A549 (cell line): Measurements from ENCODE around the gene SPIN1. TPM values are rescaled to one million over a fixed set of nuclear protein-coding genes. Genes with fewer than 3 reads are reported as not detected.

Experiments used
- ATAC-seq, 2 experiments: fragments of 200-7000 bp in 1 of 2; fragments of >200 bp in 1 of 2; cut with Nextera tagmentation in 1 of 2; cut with Tn5 transposase in 1 of 2; 3 replicates each; pipeline versions ENCODE4 v1.8.0 to v1.9.1; 2018 to 2020; ENCODE audit warnings: mild to moderate bottlenecking in 1 of 2, moderate library complexity in 1 of 2
- CTCF ChIA-PET: fragments of 300-600 bp; sonication (Branson Sonifier 250); formaldehyde crosslinking; extraction: SDS; loops from one replicate; lab custom pipeline; 2021; ENCODE audit warnings: antibody characterized with exemption, inconsistent platforms; lab: Yijun Ruan, JAX
- POLR2A ChIA-PET: fragments of 350-600 bp; formaldehyde crosslinking; extraction: SDS; loops from one replicate; lab custom pipeline; 2021; ENCODE audit warnings: antibody characterized with exemption, inconsistent platforms; lab: Yijun Ruan, JAX
- DNase-seq, 2 experiments: peaks; one replicate each; pipeline versions ENCODE4 v3.0.0 to v3.0.0-alpha.2; 2011 to 2016; ENCODE audit warnings: low read depth in 1 of 2, low spot score in 1 of 2
- FAIRE-seq: peaks from 2 replicates; lab custom pipeline; 2011; peaks lifted over from hg19 to GRCh38; lab: Jason Lieb, UNC
- H3K27ac ChIP-seq, 2 experiments: fragments of >200 bp; sonication (Bioruptor Twin); formaldehyde crosslinking; 3 replicates each; pipeline ENCODE4 v1.5.1; 2016 to 2017
- H3K4me1 ChIP-seq: fragments of >200 bp; sonication (Bioruptor Twin); formaldehyde crosslinking; 3 replicates; pipeline ENCODE4 v1.6.1; 2016
- H3K4me2 ChIP-seq: fragments of >200 bp; sonication (Bioruptor Twin); formaldehyde crosslinking; 3 replicates; pipeline ENCODE4 v1.6.1; 2016
- H3K4me3 ChIP-seq: fragments of >200 bp; sonication (Bioruptor Twin); formaldehyde crosslinking; 3 replicates; pipeline ENCODE4 v1.5.1; 2016
- H3K9me3 ChIP-seq: fragments of >200 bp; sonication (Bioruptor Twin); formaldehyde crosslinking; 3 replicates; pipeline ENCODE4 v1.6.1; 2016
- BCL3 ChIP-seq: fragments of >200 bp; sonication (Bioruptor Twin); formaldehyde crosslinking; IDR thresholded peaks from 3 replicates; pipeline ENCODE4 v1.6.1; 2016
- BHLHE40 ChIP-seq: IDR thresholded peaks from 2 replicates; pipeline ENCODE4 v1.6.1; 2012; ENCODE audit warnings: low read depth, low read length, inconsistent platforms
- CBX2 ChIP-seq: fragments of 200-600 bp; sonication (generic); IDR thresholded peaks from 2 replicates; pipeline ENCODE4 v1.6.1; 2016; ENCODE audit warnings: low read depth, mild to moderate bottlenecking, borderline replicate concordance
- CBX8 ChIP-seq: fragments of 200-600 bp; sonication (generic); IDR thresholded peaks from 2 replicates; pipeline ENCODE4 v1.6.1; 2016
- FOXS1 ChIP-seq: fragments of 250-450 bp; sonication (Bioruptor Pico); IDR thresholded peaks from 2 replicates; pipeline ENCODE4 v1.5.0; 2020; ENCODE audit warnings: mild to moderate bottlenecking, moderate library complexity
- HMGXB4 ChIP-seq: fragments of 250-450 bp; sonication (Bioruptor Pico); IDR thresholded peaks from 2 replicates; pipeline ENCODE4 v1.5.0; 2021; ENCODE audit warnings: mild to moderate bottlenecking, moderate library complexity, borderline replicate concordance
- KDM1A ChIP-seq: fragments of 200-600 bp; sonication (generic); IDR thresholded peaks from 2 replicates; pipeline ENCODE4 v1.6.1; 2016; ENCODE audit warnings: low read depth, mild to moderate bottlenecking
- PBX3 ChIP-seq: IDR thresholded peaks from 2 replicates; pipeline ENCODE4 v1.6.1; 2012
- POLR2A ChIP-seq: IDR thresholded peaks from 2 replicates; pipeline ENCODE4 v1.6.1; 2012; ENCODE audit warnings: mild to moderate bottlenecking, low read length
- RCOR1 ChIP-seq: fragments of 150-350 bp; IDR thresholded peaks from 2 replicates; pipeline ENCODE4 v1.6.1; 2014; ENCODE audit warnings: antibody characterized with exemption, low read length, low read depth
- SREBF2 ChIP-seq: fragments of 450-650 bp; IDR thresholded peaks from 2 replicates; pipeline ENCODE4 v1.6.1; 2014; ENCODE audit warnings: mild to moderate bottlenecking, moderate library complexity
- TFCP2L1 ChIP-seq: fragments of 250-450 bp; sonication (Bioruptor Pico); IDR thresholded peaks from 2 replicates; pipeline ENCODE4 v1.5.0; 2021; ENCODE audit warnings: mild to moderate bottlenecking
- ZNF302 ChIP-seq: fragments of 250-450 bp; sonication (Bioruptor Pico); IDR thresholded peaks from 2 replicates; pipeline ENCODE4 v1.9.0; 2021; ENCODE audit warnings: inconsistent platforms, mild to moderate bottlenecking, moderate library complexity
- ZSCAN20 ChIP-seq: fragments of 250-450 bp; sonication (Bioruptor Pico); IDR thresholded peaks from 2 replicates; pipeline ENCODE4 v1.8.0; 2022; ENCODE audit warnings: mild to moderate bottlenecking, moderate library complexity
- whole genome bisulfite sequencing: methylation state at CpG from one replicate; pipeline ENCODE4 v1.1.6; 2017; ENCODE audit errors: missing lambda C conversion rate; 5-methylcytosine and 5-hydroxymethylcytosine counted together
- polyA plus RNA-seq, 4 experiments: library from polyadenylated mRNA; depleted of rRNA in 3 of 4; stranded (reverse); fragments of >200 nt; fragmentation: RNase III in 1 of 4; extraction: RNeasy Plus Mini Kit Qiagen cat#74134 plus additional on column Dnase treatment in 1 of 4; gene quantifications; 2 replicates in 3 of 4; 3 replicates in 1 of 4; pipeline ENCODE4 v1.2.3, GENCODE V29; 2011 to 2017
- TF ChIP-seq, protein P1 (sequence below): fragments of 250-450 bp; sonication (Bioruptor Pico); IDR thresholded peaks from 2 replicates; pipeline ENCODE4 v1.5.0; 2020; ENCODE audit warnings: low read depth, mild to moderate bottlenecking, moderate library complexity
- TF ChIP-seq, protein P2 (sequence below): IDR thresholded peaks from 2 replicates; pipeline ENCODE4 v1.6.1; 2012

SPIN1 gene
- polyA plus RNA-seq, 2 of the 4 experiments (the other 2 are of a cell fraction): 47.8 to 83.9 TPM

DNA sequence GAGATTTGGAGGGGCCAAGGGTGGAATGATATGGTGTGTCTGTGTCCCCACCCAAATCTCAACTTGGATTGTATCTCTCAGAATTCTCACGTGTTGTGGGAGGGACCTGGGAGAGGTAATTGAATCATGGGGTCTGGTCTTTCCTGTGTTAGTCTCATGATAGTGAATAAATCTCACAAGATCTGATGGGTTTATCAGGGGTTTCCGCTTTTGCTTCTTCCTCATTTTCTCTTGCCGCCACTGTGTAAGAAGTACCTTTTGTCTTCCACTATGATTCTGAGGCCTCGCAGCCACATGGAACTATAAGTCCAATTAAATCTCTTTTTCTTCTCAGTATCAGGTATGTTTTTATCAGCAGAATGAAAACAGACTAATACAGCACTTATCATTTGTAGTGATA lies 29.5 kb upstream of the SPIN1 start (continued):
- TF ChIP-seq ZSCAN20: no peak
- no peak for TF ChIP-seq FOXS1 (CRISPR knock-in tag)
- TF ChIP-seq BCL3: no peak
- TF ChIP-seq POLR2A: no peak
- no peak for TF ChIP-seq SREBF2

DNA sequence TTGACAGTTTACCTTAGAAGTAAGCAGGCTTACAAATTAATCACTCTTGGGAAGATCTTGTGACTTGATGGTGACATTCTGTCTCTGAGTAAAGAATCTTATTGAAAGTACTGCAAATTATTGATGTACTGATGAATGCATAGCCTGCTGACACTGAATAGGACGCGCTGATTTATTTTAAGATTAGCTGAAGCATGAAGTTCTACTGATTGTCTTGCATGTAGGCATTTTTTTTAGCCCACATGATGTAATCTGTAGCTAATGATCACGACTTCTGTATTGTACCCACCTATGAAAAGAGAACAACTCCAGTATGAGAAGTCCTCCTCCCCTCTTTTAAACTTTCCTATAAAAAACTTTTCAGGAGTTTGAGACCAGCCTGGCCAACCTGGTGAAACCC lies 28.3 kb upstream of the SPIN1 start:
- TF ChIP-seq KDM1A: no peak
- no peak for TF ChIP-seq CBX2
- TF ChIP-seq ZSCAN20: no peak
- no peak for TF ChIP-seq BCL3
- no peak for TF ChIP-seq BHLHE40
- no peak for TF ChIP-seq ZNF302
- no peak for TF ChIP-seq PBX3
- no peak for TF ChIP-seq RCOR1
- TF ChIP-seq, protein P1, sequence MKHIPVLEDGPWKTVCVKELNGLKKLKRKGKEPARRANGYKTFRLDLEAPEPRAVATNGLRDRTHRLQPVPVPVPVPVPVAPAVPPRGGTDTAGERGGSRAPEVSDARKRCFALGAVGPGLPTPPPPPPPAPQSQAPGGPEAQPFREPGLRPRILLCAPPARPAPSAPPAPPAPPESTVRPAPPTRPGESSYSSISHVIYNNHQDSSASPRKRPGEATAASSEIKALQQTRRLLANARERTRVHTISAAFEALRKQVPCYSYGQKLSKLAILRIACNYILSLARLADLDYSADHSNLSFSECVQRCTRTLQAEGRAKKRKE (CRISPR knock-in tag): no peak
- Histone ChIP-seq H3K4me3 (no peak overlapping the region), H3K9me3 (peaks cover 2% of the 10 kb centered on the region; the same call in 2 of the 3 replicates), H3K4me1 (no peaks in the 10 kb centered on the region), H3K4me2 (no peak overlapping the region), H3K27ac (no peak overlapping the region)
- CTCF ChIA-PET: interaction anchor here (0.6 kb wide), 1 partner anchor 62 kb away, joined by 3 read pairs; no protein-coding TSS in a partner anchor
- FAIRE-seq: no peak
- WGBS: 74% methylated on average over 3 of the region's 3 CpGs
- DNase-seq: no peak
- no peak for ATAC-seq
- POLR2A ChIA-PET: no interaction called here

DNA sequence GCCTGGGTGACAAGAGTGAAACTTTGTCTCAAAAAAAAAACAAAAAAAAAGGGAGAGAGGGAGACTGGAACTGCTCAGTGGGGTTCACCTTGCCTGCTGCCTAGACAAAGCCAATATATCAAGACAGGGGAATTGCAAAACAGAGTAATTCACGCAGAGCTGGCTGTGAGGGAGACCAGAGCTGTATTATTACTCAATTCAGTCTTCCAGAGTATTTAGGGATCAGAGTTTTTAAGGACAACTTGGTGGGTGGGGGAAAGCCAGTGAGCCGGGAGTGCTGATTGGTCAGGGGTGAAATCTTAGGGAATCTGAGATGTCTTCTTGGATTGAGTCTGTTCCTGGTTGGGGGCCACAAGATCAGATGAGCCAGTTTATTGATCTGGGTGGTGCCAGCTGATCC lies 25.6 kb upstream of the SPIN1 start:
- Histone ChIP-seq H3K4me3 (no peak overlapping the region), H3K27ac (no peak overlapping the region), H3K4me1 (no peaks in the 10 kb centered on the region), H3K4me2 (no peak overlapping the region), H3K9me3 (peaks cover 1% of the 10 kb centered on the region; the same call in 1 of the 3 replicates)
- TF ChIP-seq HMGXB4 (CRISPR knock-in tag): no peak
- TF ChIP-seq CBX8: no peak
- no peak for TF ChIP-seq SREBF2
- TF ChIP-seq TFCP2L1 (CRISPR knock-in tag): no peak
- TF ChIP-seq, protein P2, sequence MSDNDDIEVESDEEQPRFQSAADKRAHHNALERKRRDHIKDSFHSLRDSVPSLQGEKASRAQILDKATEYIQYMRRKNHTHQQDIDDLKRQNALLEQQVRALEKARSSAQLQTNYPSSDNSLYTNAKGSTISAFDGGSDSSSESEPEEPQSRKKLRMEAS: no peak
- POLR2A ChIA-PET: no interaction called here
- no peak for DNase-seq
- ATAC-seq: no peak
- WGBS: 43% methylated on average over 2 of the region's 2 CpGs
- FAIRE-seq: no peak
- CTCF ChIA-PET: interaction anchor here (0.6 kb wide), 3 partner anchors 92 to 959 kb away, joined by 3 to 4 read pairs (median 4); no protein-coding TSS in a partner anchor
